GDM1 (cell line): ENCODE data around the gene COL10A1.

Experiments
- DNase-seq: peaks from one replicate; lab custom pipeline; 2025; lab: John Stamatoyannopoulos, UW

COL10A1 gene

GRCh38 chr6:116083052-116083451 lies 42.9 kb downstream of the COL10A1 start:
- no peak for DNase-seq

- no peak for DNase-seq
Observed at GRCh38 chr6:116078945-116079344, 47.0 kb downstream of the COL10A1 start.

GRCh38 chr6:116078522-116078921 lies 47.4 kb downstream of the COL10A1 start:
- no peak for DNase-seq

- DNase-seq: no peak
Observed at GRCh38 chr6:116074732-116075390, 51.1 kb downstream of the COL10A1 start.

- no peak for DNase-seq
Observed at GRCh38 chr6:116073765-116074440, 52.0 kb downstream of the COL10A1 start.

- DNase-seq: no peak
Observed at GRCh38 chr6:116072368-116072767, 53.6 kb downstream of the COL10A1 start.

- DNase-seq: no peak
Observed at GRCh38 chr6:116070616-116071389, 55.1 kb downstream of the COL10A1 start.

GRCh38 chr6:116070101-116070500 lies 55.8 kb downstream of the COL10A1 start:
- no peak for DNase-seq
